T-helper 22 cell (primary cell): ENCODE data around the gene NT5C1A.

Experiments
- DNase-seq: peaks from one replicate; pipeline ENCODE4 v3.0.0-alpha.2; 2020; ENCODE audit warnings: low read depth

Gene NT5C1A

GRCh38 chr1:39689635-39690034 is 17.7 kb upstream of the NT5C1A start:
- no peak for DNase-seq

DNA sequence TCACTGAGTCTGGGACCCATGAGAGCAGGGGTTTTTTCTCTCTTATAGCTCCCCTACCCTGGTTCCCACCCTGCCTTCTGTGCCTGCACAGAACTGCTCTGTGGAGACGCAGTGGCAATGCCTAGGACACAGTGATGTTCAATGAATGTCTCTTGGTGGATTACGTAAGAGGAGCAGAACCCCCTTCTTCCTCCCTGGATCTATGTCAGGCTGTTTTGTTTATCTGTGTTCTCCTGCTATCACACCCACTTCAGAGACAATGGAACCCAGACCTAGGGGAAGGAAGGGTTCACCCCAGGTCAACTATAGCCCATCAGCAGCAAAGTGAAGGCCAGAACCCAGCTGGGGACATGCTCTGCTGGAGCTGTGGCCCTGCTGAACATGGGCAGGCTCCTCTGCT is 17.3 kb upstream of the NT5C1A start:
- no peak for DNase-seq

- DNase-seq, result no peak
Observed at GRCh38 chr1:39688706-39689105, 16.8 kb upstream of the NT5C1A start.

GRCh38 chr1:39687243-39687642 is 15.3 kb upstream of the NT5C1A start:
- DNase-seq, result no peak

- no peak for DNase-seq
Observed at GRCh38 chr1:39685071-39685470, 13.2 kb upstream of the NT5C1A start.

DNA sequence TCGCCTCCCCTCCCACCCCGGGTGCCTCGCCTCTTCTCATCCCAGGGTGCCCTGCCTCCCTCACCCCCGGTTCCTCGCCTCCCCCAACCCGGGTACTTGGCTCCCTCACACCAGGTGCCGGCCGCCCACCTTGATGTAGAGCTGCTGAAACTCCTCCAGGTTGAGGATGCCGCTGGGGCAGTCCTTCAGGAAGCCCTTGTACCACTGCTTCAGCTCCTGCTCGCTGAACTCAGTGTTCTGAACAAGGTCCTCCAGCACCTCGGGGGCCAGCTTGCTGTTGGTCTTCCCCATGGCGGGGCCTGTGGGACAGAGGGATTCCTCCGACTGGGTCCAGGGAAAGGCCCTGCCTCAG is 12.4 kb upstream of the NT5C1A start:
- DNase-seq, result no peak

DNA sequence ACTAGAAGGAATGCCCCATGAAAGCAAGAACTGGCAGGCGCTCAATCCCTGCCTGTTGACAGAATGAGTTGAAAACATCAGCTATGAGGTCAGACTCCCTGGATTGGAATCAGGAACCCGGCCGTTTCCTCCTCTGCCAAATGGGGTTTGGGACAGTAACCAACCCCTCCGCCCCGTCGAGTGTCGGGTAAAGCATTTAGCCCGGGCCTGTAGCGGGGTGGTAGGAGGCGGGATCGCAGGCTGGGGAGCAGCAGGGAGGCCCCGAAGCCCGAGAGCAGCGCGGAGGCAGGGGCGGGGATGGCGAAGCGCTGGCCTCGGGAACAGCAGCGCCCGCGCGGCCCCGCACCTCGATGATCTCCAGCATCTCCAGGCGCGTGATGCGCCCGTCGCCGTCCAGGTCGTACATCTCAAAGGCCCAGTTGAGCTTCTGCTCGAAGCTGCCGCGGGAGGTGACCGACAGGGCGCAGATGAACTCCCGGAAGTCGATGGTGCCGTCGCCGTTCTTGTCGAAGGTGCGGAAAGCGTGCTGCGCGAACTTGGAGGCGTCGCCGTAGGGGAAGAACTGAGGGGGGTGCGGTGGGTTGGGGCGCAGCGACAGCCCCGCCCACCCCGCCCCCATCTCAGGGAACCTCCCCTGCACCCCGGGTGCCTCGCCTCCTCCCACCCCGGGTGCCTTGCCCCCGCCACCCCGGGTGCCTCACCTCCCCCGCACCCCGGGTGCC is 11.8 kb upstream of the NT5C1A start:
- no peak for DNase-seq

DNA sequence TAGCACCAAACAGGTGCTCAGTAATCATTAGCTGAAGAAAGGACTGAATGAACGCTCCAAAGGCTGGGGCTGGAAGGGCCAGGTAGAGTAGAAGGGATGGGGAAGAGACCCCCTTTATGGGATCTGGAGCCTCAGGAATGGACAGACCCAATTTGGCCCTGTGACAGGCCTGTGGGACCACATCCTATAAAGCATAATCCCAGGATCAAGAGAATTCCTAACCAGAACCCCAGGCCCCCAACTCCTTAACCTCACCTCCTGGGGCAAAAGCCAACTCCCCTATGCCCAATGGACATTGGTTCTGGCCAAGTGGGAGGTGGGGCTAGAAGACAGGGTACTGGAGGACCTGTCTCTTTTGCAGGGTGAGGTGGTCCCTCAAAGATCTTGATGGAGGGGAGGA is 10.1 kb upstream of the NT5C1A start:
- no peak for DNase-seq

DNA sequence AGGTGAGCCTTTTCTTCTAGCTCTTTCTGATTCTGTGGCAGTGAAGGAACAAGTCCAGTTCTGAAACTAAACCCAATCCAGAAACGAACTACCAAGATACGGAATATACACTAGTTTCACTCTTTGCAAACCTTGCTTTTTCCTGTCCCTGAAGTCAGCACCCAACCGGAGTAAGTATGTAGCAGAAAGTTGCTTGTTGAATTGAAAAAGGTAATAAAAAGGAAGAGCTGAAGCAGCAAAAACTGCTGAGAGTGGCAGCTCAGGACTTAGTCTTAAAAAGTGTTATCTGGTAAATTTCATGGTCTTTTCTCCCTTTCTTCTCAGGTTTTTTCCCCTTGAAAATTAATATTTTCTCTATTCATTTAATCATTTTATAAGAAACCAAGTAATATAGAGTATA is 9.4 kb upstream of the NT5C1A start:
- no peak for DNase-seq

GRCh38 chr1:39680751-39681150 is 8.8 kb upstream of the NT5C1A start:
- no peak for DNase-seq

GRCh38 chr1:39679821-39680220 is 7.9 kb upstream of the NT5C1A start:
- DNase-seq, result no peak

- DNase-seq, result no peak
Observed at GRCh38 chr1:39678889-39679288, 7.0 kb upstream of the NT5C1A start.

GRCh38 chr1:39677645-39678044 is 5.7 kb upstream of the NT5C1A start:
- no peak for DNase-seq

DNA sequence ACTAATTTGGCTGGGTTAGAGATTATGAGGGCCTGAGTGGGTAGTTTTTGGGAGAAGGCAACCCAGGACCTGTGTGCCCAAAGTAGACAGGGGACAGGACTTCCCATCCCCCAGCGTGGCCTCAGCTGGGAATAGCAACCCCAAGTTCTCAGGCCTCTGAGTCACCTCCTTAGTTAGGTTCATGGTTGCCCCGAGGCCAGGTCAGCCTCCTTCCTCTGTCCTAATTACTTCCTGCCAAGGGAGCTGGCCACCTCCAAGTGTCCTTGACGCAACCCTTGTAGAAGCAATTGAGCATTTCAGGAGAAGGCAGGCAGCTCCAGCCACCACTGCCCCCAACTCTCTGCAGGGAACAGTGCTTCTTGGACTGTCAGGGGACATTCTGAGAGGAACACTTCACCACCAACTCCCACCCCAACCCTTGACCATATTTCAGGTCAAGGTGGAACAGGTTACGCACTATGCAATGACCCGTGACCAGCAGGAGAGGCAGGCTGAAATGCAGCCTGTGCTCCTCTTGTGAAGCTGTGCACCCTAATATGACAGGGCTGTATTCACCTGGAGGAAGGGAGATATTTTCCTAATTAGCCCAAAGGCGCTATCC is 5.1 kb upstream of the NT5C1A start:
- no peak for DNase-seq

DNA sequence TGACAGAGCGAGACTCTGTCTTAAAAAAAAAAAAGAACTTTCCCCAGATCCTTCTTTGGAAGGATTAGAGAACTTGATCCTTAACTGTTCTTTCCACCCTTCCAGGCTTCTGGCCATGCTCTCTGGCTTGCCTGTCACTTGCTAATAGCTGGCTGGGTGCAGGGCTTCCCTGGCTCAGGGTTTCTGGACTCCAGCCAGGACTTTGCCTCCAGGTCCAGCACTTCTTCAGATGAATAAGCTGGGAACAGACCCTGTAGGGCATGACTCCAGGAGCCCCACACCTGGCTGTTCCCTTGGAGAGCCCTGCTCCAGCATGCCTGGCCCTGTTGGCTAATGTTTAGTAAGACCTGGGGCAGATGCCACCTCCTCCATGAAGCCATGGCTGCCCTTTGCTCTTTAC is 3.3 kb upstream of the NT5C1A start:
- DNase-seq, result no peak

DNA sequence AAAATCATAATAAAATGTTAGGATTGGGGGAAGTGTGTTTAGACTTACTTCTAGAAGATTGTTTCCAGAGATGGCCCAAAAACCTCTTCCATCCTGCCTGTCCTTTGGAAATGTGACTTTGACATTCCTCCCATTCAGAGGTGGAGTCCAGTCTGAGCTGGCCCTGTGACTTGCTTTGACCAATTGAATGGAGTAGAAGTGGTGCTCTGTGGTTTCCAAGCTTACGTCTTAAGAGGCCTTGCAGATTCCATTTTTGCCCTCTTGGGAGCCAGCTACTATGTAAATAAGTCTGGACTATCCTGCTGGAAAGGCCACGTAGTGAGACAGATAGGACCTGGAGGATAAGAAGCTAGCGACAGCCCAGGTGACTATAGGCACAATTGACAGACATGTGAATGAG is 1.3 kb upstream of the NT5C1A start:
- no peak for DNase-seq

- DNase-seq, result no peak
Observed at GRCh38 chr1:39672551-39672947, 642 bp upstream of the NT5C1A start.

DNA sequence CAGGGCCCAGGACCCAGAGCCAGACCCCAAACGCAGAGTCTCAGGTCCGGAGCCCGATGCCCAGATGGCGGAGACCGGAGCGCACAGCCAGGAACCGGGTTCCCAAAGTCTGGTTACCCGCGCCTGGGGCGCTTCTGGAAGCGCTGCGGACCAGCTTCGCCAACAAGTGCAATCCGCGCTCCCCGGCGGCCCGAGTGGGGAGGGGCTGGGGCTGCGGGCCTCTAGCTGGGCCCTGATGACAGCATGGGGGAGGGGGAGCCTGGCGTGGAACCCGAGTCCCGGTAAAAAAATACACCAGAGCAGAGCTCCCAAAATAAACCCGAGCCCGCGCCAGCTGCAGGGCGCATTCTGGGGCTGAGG is 494 bp downstream of the NT5C1A start:
- DNase-seq, result no peak

GRCh38 chr1:39670689-39671088 is 1.2 kb downstream of the NT5C1A start:
- no peak for DNase-seq

GRCh38 chr1:39668894-39669293 is 3.0 kb downstream of the NT5C1A start:
- DNase-seq, result no peak

GRCh38 chr1:39668111-39668510 is 3.8 kb downstream of the NT5C1A start:
- no peak for DNase-seq

DNA sequence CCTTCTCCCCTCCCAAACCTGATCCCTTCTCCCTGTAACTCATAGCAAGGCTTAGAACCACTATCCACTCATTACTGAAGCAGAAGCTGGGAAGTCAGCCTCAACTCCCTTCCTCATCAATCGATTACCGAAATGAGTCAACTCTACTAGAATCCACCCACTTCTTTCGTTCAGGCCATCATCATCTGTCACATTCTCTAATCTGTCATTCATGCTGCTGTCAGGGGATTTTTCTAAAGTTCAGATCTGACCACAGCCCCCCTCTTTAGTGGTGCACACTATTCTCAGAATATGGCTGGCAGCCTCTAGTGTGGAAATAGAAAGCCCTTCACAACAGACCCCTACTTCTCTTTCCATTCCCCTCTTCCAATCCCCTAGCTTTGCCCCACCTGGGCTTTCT is 5.1 kb downstream of the NT5C1A start:
- DNase-seq, result no peak

DNA sequence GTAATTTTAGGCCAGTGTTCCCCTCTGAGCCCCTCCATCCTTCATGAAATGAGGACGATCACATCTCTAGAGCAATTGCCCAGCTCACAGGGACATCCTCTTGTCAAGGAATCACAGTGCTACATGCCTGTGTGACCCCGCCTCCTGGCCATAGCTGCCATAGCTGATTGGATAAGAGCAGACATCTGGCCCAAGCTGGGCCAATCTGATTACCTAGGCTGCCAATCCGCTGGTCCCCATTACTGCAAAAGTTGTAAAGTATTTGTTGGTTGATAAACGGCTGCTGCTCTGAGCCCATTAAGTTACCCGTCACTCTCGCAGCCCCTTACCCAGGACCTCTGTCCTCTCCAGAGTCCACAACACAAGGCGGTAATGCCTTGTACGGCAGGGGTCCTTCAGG is 8.3 kb downstream of the NT5C1A start:
- no peak for DNase-seq

DNA sequence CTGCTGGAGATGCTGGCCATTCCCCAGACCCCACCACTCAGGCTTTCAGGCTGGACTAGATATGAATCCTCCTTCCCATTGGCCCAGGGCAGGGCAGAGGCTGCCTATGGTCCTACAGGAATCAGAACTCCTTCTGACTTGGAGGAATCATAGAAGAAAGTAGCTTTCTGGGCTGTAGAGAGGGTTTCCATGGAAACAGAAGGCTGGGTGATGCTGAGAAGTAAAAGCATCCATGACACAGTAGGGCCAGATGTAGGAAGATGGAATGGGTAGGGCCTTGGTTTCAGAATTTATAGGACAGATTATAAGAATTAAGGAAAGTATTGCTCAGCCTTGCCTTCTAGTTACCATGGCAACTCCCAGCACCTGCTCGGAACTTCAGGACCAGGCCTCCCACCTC is 9.0 kb downstream of the NT5C1A start:
- DNase-seq, result no peak
